Activated CD4-positive, alpha-beta T cell treated with anti-CD3 and anti-CD28 coated beads, Interleukin-2, amount 50 U/mL, for 24 hours (primary cell): ENCODE measurements around the gene NHSL1.
A peak's percentile ranks its signal among the peaks of the same experiment; 100 is the strongest.

Source experiments
- DNase-seq, 2 donors: peaks; one replicate each; pipeline ENCODE4 v3.0.0-alpha.2; 2020; ENCODE audit warnings: low read depth in 1 of 2, low spot score in 1 of 2

Gene NHSL1

DNA sequence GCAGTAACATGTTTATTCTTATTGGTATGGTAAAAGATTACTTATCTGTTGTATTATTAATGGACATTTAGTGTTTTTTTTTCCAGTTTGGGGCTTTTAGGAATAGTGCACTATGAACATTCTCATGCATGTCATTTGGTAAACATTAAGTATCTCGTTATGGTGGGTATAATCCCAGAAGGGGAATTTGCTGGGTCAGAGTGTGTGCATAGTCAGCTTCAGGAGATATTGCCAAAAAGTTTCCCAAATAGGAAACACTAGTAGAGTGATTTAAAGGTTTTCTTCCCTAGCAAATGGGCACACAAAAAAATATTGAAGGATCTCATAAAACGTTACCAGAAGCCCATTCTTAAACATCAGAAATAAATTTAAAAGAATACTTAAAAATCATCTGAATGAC lies 25.2 kb upstream of the NHSL1 start:
- DNase-seq: no peak

DNA sequence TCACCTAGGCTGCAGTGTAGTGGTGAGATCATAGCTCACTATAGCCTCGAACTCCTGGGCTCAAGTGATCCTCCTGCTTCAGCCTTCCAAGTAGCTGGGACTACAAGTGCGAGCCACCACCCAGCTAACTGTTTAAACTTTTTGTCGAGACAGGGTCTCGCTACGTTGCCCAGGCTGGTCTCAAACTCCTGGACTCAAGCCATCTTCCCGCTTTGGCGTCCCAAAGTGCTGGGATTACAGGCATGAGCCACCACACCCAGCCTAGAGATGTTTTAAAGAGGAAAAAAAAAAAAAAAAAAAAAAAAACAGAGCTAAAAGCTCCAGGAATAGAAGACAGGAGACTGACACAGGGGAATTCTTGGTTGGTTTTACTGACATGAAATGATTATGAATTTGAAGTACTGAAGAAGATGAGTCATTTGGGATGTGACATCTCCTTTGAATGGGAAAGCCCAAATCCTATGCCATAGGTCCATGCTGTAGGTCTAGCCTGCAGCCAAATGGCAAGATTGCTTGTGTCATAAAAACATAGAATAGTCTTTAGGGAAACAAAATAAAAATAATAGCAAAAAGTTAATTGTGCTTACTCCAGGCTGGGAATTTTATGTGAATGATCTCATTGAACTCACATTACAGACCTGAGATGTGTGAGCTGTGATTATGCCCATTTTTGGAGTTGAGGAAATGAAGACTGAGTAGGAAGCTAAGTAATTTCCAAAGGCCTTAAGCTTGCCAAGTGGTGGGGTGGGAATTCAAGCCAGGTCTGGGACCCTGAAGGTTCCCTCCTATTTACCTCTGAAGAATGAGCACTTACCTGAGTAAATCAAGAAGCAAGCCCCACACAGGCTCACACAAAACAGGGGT lies 24.3 kb upstream of the NHSL1 start:
- no peak for DNase-seq

DNA sequence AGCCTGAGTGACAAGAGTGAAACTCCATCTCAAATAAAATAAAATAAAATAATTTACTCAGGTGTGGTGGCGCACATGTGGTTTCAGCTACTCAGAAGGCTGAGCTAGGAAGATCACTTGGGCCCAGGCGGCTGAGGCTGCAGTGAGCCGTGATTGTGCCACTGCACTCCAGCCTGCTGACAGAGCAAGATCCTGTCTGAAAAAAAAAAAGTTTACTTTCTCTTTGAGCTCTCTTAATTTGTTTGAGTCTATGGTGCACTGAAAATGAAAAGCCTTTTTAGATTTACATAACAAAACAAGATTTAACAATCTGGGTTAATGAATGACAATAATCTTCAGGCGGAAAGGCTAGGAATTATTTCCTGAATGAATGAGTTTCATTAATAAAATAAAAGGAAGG lies 23.3 kb upstream of the NHSL1 start:
- DNase-seq: no peak

DNA sequence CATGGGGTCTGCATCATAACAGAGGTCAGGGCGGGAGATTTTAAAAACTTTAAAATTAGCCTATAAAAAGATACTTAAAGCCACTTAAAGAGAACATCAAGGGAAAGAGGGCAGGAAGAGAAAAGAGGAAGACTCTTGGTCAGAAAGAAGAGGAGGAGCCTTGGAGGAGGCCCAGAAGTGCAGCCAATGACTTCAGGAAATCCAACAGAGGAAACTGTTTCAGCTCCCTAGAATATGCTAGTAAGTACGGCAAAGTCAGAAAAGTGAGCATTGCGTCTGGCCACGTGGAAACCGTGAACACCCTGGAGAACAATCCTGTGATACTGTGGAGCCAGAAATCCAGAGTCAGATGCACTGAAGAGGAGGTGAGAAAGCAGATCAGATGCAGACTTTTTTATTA lies 22.5 kb upstream of the NHSL1 start:
- DNase-seq: no peak

DNA sequence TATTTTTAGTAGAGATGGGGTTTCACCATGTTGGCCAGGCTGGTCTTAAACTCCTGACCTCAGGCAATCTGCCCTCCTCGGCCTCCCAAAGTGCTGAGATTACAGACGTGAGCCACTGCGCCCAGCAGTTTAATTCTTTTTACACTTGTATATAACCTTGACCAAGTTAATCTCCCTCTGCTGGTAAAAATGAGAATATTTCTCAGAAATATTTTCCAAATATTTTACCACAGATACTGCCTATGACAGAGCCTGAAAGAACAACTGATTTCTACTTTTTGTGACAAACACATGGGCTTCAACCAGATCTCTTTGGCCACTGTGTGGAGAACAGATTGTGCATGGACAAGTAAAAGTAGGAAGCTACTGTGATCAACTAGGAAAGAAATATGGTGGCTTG lies 21.2 kb upstream of the NHSL1 start:
- no peak for DNase-seq

DNA sequence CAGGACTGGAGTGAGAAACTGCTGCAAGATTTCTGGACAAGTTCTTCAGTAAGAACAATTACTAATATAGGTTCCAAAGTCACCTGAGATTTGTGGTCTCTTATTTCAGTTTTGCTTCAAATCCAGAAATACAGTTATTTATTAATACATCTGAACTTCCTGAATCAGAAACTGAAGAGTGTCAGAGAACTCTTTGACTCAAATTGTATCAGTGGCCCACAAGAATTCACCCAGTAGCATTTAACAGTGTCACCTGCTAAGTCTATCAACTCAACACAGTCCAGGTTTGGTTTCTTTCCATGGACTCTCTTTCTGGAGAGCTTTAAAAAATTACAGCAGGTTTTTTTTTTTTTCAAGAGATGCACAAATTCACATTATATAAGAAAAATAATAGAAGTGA lies 18.8 kb upstream of the NHSL1 start:
- DNase-seq: no peak

DNA sequence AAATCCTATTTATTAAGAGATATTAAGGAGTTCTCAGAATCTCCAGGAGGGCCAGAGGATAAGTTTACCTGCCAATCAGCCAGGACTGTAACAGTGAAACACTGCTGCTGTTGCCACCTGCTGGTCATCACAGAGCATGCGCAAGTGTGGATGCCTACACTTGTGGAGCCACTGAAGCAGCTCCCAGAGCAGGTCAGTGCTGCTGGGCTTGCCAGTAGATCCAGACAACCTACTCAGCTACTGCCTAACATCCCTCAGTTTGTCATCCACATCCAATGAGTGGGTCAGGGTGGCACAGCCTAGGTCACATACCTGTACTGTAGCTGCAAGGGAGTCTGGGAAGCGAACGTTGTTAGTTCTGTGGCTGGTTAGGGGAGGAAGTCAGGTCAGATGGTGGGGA lies 18.3 kb upstream of the NHSL1 start:
- peak; percentile 30 to 55 for DNase-seq

DNA sequence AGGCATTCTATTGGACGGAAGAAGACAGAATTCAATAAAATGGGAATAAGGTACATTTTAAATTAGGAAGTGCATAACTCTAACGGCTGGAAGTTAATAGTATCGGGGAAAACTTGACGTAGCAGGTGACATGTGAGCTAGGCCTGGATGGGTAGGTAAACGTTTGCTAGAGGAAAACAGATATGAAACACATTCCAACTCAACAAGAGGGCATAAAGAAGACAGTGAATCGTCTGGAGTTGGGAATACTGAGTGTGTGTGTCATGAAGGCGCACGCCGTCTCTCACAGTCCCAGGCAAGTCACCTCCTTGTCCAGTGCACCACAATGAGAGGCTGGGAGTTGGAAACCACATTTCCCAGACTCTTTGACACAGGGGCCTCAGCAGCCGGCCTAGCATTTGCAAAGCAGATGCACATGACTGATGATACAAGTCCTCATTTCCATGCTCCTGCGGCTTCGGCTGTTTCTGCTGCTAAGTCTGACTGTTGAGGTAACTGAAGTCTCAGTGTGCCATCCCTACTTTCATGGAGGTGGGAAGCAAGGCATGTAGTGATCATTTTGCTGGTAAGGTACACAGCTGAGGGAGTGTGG lies 16.5 kb upstream of the NHSL1 start:
- no peak for DNase-seq

DNA sequence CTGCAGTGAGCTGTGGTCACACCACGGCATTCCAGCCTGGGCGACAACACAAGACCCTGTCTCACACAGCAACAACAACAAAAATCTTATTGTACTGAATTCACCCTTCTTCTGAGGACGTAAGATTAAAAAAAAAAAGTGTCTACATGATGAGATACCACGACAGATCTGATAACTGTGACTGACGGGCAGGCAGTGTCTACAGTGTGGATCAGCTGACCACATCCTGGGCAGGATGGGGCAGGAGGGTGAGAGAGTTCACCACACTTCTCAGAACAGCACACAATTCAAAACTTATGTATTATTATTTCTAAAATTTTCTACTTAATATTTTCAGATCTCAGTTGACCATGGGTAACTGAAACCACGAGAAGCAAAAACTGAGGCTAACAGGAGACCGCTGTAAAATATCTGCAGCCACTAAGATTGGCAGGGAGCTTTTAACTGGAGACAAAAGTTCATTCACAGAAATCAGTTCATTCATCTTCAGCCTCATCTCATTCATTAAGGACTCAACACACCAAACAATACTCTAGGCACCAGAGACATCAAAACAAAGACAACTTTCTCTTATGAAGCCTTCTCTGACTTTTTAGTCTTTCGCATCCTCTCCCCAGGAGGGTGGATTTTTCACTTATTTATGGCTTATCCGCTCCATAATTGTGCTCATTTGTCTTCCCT lies 15.7 kb upstream of the NHSL1 start:
- no peak for DNase-seq

DNA sequence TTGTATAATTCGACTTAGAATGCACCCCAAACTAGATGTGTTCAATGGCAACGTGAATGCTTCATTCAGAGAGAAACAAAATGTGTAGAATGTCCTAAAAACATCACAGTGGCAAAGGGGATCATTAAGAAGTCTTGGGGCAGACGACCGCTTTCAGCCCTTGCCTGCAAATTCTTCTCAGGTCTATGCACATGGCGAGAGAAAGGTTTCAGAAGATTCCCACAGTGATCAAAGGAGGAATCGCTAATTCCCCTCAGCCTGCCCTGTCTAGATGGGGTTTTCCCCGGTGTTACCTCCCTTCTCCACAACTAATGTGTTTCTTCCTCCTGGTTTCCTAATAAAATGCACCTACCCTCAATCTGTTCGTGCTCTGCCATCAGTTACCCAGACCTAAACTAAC lies 13.3 kb upstream of the NHSL1 start:
- DNase-seq: no peak

DNA sequence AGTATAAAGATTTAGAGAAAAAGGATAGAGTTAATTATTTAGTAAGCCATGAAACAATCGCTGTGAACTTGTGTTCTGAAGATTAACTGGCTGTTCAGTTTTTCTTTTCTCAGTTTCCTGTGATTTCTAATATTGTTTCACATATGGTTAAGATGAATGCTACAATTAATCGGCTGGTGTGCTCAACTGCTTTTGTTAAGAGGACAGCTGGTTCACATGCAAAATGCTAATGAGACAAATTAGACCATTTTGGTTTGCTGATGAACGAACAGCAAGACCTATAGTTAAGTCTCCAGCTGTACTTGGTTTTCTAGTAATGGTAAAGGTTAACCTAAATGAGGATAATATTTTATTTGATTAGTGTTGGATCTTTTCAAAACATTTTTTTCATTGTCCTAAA lies 10.8 kb upstream of the NHSL1 start:
- DNase-seq: no peak

DNA sequence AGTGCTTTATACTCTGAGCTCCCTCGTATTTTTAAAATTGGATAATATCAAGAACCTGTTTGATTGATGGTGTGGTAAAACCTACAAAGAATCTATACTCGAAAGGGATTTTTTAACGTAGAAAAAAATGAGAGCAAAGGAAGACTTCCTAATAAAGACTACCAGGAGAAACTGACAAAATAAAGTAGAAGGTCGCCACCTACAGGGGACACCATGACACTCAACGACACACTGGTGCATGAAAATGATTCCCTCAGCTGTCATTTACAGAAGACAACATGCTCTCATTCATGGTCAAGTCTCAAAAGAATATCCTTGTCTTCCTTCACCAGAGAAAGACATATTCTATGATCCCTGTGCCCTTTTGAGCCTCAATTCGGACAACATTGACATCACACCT lies 10.1 kb upstream of the NHSL1 start:
- DNase-seq: peak in 1 of 2 donors; percentile 8

DNA sequence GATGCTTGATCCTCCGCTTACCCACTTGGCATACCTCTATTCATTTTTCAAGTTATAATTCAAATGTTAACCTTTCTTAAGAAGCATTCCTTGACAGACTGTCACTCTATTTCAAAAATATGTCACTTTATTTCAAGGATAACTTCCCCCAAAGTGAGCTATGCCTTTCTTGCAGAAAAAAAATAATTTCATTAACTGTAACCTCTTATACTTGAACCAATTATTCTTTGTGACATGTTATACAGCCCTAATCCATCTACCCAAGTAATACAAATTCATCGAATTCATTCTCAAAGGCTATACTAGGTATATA lies 9.3 kb upstream of the NHSL1 start:
- no peak for DNase-seq

DNA sequence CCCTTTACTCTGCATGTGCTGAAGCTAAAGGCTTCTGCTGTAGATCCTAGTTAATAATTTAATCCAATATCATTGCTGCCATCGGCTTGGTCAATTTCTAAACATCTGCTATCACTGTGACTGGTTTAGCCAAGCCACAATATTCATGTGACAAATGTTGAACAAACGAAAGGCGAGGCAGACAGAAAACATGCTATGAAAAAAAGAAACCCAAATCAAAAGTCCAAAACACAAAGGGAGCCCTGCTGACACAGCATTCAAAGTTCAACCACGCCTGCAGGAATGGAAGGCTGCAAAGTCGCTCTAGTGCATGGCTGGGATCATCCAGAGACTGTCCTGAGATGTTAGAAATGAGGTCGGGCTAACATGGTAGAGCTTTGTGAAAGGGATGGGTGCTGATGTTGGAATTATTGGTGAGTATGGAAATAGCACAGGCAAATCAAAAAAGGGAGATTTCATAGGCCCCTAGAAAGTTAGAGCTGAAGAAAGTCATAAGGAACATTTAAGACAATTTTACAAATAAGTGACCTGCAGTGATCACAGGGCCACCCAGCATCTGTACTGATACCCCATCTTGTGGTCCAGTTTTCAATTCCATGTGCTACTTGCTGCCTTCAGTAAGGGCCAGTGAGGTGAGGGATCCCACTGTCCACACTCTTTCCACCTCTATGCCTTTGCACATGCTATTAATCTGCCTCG lies 8.8 kb upstream of the NHSL1 start:
- DNase-seq: no peak

DNA sequence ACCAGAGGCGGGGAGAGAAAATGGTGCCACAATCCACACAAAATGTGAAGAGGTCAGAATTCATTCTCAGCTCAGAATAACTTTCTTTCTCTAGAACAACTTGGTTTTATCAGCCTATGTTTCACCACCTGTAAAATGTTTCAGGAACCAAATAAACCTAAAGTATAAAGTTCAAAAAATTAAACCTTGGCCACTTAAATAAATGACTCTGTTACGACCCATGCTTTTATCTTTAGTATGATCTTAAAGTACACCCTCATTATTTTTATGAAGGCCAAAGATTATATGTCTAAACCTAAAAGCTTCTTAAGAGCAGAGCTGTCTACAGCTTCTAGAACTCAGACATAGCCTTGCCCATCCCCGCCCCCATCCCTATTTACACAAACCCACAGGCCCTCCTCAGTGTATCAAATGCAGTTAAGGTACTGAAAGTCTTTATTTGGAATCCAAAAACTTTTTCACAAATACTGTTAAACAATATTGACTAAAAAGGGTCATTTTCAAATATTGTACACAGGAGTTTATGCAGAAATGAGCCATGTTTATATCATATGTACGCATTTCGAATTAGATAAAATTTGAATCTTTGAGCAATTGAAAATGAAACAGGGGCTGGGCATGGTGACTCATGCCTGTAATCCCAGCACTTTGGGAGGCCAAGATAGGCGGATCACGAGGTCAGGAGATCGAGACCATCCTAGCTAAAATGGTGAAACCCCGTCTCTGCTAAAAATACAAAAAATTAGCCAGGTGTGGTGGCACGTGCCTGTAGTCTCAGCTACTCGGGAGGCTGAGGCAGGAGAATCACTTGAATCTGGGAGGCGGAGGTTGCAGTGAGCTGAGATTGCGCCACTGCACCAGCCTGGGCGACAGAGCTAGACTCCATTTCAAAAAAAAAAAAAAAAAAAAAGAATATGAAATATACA lies 5.7 kb upstream of the NHSL1 start:
- DNase-seq: no peak

DNA sequence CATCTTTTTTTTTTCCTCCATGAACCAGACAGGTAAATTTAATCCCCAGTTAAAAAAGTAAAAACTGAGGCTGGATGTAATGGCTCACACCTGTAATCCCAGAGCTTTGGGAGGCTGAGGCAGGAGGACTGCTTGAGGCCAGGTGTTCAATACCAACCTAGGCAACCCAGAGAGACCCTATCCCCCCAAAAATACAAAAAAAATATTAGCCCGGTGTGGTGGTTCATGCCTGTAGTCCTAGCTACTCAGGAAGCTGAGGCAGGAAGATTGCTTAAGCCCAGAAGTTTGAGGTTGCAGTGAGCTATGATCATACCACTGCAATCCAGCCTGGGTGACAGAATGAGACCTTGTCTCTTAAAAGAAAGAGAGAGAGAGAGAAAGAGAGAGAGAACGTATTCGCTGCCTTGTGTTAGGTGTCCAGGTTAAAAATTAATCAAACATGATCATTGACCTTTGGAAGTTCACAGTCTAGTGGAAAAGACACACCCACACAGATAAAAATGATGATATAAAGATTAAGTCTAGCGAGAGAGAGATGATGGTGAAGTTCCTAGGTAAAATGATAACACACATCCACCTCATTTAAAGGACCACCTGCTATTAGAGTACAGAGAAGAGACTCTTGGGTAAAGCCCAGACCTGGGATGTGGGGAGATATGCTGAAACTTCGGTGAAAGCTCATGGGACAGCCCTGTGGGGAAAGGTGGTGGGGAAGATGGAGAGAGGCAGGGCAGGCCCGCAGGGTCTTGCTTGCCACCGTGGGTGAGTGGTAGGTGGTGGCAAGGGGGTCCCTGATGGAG lies 4.8 kb upstream of the NHSL1 start:
- DNase-seq: no peak

DNA sequence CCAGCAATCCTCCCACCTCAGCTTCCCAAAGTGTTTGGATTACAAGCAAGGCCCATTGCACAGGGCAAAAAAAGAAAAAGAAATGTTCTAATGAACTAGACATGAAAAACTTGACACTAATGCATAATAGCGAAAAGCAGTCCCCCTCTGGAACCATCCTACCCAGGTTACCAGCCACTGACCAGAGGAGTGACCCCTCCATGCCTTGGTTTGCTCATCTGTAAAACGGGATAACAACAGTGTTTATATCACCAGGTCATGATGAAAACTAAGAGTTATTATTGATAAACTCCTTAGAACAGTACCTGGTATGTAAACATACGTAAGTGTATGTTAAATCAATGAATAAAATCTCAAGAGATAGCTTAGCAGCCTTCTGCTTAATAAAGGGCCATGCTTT lies 3.3 kb upstream of the NHSL1 start:
- DNase-seq: no peak

DNA sequence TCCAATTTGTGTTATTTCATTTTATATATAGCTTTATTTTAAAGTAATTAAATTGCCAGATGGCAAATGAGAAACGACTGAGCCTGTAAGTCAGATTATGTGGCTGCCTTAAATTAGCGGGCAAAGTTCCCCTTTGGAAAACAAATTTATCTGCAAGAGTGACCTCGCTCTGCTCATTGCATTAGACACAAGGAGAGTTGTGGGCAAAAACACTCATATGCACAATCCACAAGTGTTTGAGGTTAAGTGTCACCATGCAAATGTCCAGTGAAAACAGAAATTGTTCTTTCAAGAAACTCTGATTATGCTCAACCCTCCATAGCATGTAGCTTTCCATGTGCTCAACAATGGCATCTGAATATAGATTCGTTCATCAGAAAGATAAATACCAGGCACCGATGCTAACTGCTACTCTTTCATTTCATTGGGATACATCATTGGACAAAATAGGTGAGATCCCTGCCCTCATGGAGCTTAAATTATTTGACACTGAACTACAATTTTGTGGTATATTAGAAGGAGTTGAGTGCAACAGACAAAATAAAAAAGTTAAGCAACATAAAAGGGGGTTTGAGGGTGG lies 1.7 kb upstream of the NHSL1 start:
- no peak for DNase-seq

DNA sequence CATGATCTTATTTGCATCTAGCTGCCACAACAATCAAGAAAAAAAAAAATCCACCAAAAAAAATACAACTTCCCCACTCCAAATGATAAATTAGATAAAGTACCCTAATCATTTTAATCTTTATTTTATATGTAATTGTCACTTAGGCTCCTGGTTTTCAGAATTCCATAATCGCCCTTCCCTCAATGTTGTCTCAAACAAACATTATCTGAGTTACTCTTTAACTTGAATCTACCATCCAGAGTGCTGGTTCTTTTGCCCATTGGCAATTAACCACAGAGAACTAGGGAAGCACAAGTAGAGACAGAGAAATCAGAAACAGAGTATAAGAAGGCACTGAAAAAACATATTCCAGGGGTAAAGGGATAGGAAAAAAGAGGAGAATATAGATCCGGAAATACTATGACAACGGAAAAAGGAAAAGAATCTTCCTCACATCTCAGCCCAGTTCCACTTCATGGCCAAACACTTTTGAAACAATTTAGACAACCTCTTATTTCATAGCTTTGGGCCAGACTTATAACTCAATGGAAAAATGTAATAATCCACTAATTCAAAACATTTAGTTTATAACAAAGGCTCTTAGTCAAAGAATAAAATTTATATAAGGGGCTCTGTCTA lies 861 bp upstream of the NHSL1 start:
- DNase-seq: no peak
